Measurements from ENCODE around the gene SLC6A6. TPM values are rescaled to one million over a fixed set of nuclear protein-coding genes. Genes with fewer than 3 reads are reported as not detected.
A peak's percentile ranks its signal among the peaks of the same experiment; 100 is the strongest.

SLC6A6 gene
- total RNA-seq, 6 experiments from 2014 or later = 22.5 to 33.0 (median 28.6) TPM

- no peak for TF ChIP-seq CTCF (IDR thresholded peaks at IDR 0.05)
- Mint-ChIP-seq H3K36me3 (ENCODE audit: low read depth) (no peaks in the 10 kb centered on the region), H3K9me3 (no peaks in the 10 kb centered on the region), H3K4me3 (no peak overlapping the region), H3K4me1 (ENCODE audit: low read depth) (peaks cover 9% of the 10 kb centered on the region), H3K27ac (no peak overlapping the region), H3K27me3 (ENCODE audit: insufficient read depth) (peaks cover 14% of the 10 kb centered on the region)
- no peak for DNase-seq
Measured at GRCh38 chr3:14377838-14378169, 24.6 kb upstream of the SLC6A6 start.

- no peak overlapping the region for H3K4me3 Mint-ChIP-seq
- H3K4me1 Mint-ChIP-seq (ENCODE audit: low read depth) = peaks cover 6% of the 10 kb centered on the region; the same call in 1 of the 2 replicates
- H3K27me3 Mint-ChIP-seq (ENCODE audit: insufficient read depth) = peaks cover 14% of the 10 kb centered on the region
- H3K27ac Mint-ChIP-seq = no peak overlapping the region
- no peak for TF ChIP-seq CTCF (IDR thresholded peaks at IDR 0.05)
- H3K9me3 Mint-ChIP-seq = no peaks in the 10 kb centered on the region
- no peaks in the 10 kb centered on the region for H3K36me3 Mint-ChIP-seq (ENCODE audit: low read depth)
- peak; percentile 12 for DNase-seq
Measured at GRCh38 chr3:14378415-14378814, 24.0 kb upstream of the SLC6A6 start.

GRCh38 chr3:14379843-14380242, 22.6 kb upstream of the SLC6A6 start:
- H3K4me1 Mint-ChIP-seq (ENCODE audit: low read depth) = peaks cover 6% of the 10 kb centered on the region; the same call in 1 of the 2 replicates
- no peaks in the 10 kb centered on the region for H3K36me3 Mint-ChIP-seq (ENCODE audit: low read depth)
- DNase-seq = no peak
- H3K27ac Mint-ChIP-seq = no peak overlapping the region
- no peak for TF ChIP-seq CTCF (IDR thresholded peaks at IDR 0.05)
- H3K4me3 Mint-ChIP-seq = no peak overlapping the region
- no peaks in the 10 kb centered on the region for H3K9me3 Mint-ChIP-seq
- peaks cover 15% of the 10 kb centered on the region for H3K27me3 Mint-ChIP-seq (ENCODE audit: insufficient read depth)

- TF ChIP-seq CTCF (IDR thresholded peaks at IDR 0.05) = no peak
- Mint-ChIP-seq H3K27ac (no peak overlapping the region), H3K36me3 (ENCODE audit: low read depth) (no peaks in the 10 kb centered on the region), H3K9me3 (no peaks in the 10 kb centered on the region), H3K4me3 (no peak overlapping the region), H3K4me1 (ENCODE audit: low read depth) (peaks cover 14% of the 10 kb centered on the region), H3K27me3 (ENCODE audit: insufficient read depth) (peaks cover 29% of the 10 kb centered on the region)
- no peak for DNase-seq
Measured at GRCh38 chr3:14386254-14386653, 16.2 kb upstream of the SLC6A6 start.

GRCh38 chr3:14388201-14388600, 14.2 kb upstream of the SLC6A6 start:
- Mint-ChIP-seq H3K4me1 (ENCODE audit: low read depth) (peaks cover 20% of the 10 kb centered on the region), H3K27ac (no peak overlapping the region), H3K9me3 (no peaks in the 10 kb centered on the region), H3K36me3 (ENCODE audit: low read depth) (no peaks in the 10 kb centered on the region), H3K27me3 (ENCODE audit: insufficient read depth) (peaks cover 19% of the 10 kb centered on the region), H3K4me3 (no peak overlapping the region)
- no peak for DNase-seq
- no peak for TF ChIP-seq CTCF (IDR thresholded peaks at IDR 0.05)

GRCh38 chr3:14389166-14389606, 13.2 kb upstream of the SLC6A6 start:
- no peak for DNase-seq
- no peak for TF ChIP-seq CTCF (IDR thresholded peaks at IDR 0.05)
- Mint-ChIP-seq H3K27ac (no peak overlapping the region), H3K27me3 (ENCODE audit: insufficient read depth) (peaks cover 20% of the 10 kb centered on the region), H3K4me3 (no peak overlapping the region), H3K4me1 (ENCODE audit: low read depth) (peaks cover 27% of the 10 kb centered on the region), H3K36me3 (ENCODE audit: low read depth) (no peaks in the 10 kb centered on the region), H3K9me3 (no peaks in the 10 kb centered on the region)

Measured in HFFc6 (cell line).